ENCODE measurements around the gene SORBS1. TPM values are rescaled to one million over a fixed set of nuclear protein-coding genes. Genes with fewer than 3 reads are reported as not detected.
A peak's percentile ranks its signal among the peaks of the same experiment; 100 is the strongest.

Gene SORBS1
- total RNA-seq, 4 donors from 2014 or later = 21.5 to 65.8 (median 30.1) TPM

DNA sequence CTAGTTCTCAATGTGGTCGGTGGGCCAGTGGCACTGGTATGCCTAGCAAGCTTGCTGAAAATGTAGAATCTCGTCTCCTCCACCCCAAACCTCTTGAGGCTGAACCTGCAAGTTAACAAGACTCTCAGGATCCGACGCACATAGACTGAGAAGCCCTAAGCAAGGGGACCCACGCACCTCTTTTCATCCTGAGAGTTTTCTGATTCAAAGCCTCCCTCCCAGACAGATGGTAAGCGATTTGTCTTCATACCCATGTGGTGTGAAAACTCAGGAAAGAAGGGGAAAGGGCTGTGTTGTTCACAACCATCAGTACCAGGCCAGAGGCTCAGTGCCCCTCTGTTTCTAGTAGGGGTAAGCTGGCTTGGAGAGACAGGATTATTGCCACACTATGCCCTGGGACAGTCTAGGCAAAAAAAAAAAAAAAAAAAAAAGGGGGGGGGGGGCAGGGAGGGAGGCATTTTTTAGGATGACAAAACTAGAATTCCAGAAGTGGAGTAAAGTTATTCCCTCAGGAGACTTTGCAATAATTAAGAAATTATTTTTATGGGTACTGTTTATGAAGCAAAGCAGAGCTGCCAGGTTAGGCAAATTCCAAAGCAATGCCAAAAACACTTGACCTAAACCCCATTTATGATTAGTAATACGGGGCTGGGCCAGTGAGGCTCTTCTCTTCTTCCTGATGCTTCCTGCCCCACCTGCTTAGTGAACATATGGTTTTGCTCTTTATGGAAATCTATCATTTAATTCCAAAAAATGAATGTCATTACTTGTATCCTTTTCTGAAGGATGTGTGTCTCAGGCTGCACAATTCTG, 152.8 kb downstream of the SORBS1 start:
- H3K27ac ChIP-seq = peak overlapping the region in 2 of 3 donors; percentile 33 to 71
- intact Hi-C loops (cut with DNase I) = no loop called here

DNA sequence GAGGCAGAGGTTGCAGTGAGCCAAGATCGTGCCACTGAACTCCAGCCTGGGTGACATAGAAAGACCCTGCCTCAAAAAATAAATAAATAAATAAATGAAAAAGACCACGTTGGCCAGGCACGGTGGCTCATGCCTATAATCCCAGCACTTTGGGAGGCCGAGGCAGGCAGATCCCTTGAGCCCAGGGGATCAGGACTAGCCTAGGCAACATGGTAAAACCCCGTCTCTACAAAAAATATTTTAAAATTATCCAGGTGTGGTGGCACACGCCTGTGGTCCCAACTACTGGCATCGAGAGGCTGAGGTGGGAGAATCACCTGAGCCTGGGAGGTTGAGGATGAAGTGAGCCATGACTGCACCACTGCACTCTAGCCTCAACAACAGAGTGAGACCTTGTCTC, 153.6 kb downstream of the SORBS1 start:
- no peaks in the 10 kb centered on the region for H3K9me3 ChIP-seq
- no peak overlapping the region for H3K27ac ChIP-seq
- H3K4me1 ChIP-seq = peaks cover 27 to 29% of the 10 kb centered on the region in 2 donors
- 93 to 94% methylated on average over 7 of the region's 7 CpGs for WGBS, 2 donors
- H3K27me3 ChIP-seq = no peaks in the 10 kb centered on the region
- no peak for DNase-seq
- intact Hi-C loops (cut with DNase I) = no loop called here
- TF ChIP-seq, protein P1, sequence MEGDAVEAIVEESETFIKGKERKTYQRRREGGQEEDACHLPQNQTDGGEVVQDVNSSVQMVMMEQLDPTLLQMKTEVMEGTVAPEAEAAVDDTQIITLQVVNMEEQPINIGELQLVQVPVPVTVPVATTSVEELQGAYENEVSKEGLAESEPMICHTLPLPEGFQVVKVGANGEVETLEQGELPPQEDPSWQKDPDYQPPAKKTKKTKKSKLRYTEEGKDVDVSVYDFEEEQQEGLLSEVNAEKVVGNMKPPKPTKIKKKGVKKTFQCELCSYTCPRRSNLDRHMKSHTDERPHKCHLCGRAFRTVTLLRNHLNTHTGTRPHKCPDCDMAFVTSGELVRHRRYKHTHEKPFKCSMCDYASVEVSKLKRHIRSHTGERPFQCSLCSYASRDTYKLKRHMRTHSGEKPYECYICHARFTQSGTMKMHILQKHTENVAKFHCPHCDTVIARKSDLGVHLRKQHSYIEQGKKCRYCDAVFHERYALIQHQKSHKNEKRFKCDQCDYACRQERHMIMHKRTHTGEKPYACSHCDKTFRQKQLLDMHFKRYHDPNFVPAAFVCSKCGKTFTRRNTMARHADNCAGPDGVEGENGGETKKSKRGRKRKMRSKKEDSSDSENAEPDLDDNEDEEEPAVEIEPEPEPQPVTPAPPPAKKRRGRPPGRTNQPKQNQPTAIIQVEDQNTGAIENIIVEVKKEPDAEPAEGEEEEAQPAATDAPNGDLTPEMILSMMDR (IDR thresholded peaks at IDR 0.05) = no peak
- no peak for TF ChIP-seq POLR2A (IDR thresholded peaks at IDR 0.05)
- H3K4me3 ChIP-seq (replicated peaks in 1 of 3) = no peak overlapping the region
- no peaks in the 10 kb centered on the region for H3K36me3 ChIP-seq

More for the DNA sequence above, 152.8 kb downstream of the SORBS1 start:
- no peaks in the 10 kb centered on the region for H3K36me3 ChIP-seq
- no peaks in the 10 kb centered on the region for H3K9me3 ChIP-seq
- no peak overlapping the region for H3K4me3 ChIP-seq (replicated peaks in 1 of 3)
- 77 to 85% methylated on average over 7 of the region's 7 CpGs for WGBS, 2 donors
- H3K27me3 ChIP-seq = no peaks in the 10 kb centered on the region
- TF ChIP-seq, protein P1 (IDR thresholded peaks at IDR 0.05) = no peak
- TF ChIP-seq POLR2A (IDR thresholded peaks at IDR 0.05) = no peak
- no peak for DNase-seq
- peaks cover 27 to 29% of the 10 kb centered on the region in 2 donors for H3K4me1 ChIP-seq

GRCh38 chr10:95406651-95407280, 154.4 kb downstream of the SORBS1 start:
- no peak overlapping the region for H3K4me3 ChIP-seq (replicated peaks in 1 of 3)
- H3K4me1 ChIP-seq = peaks cover 27 to 29% of the 10 kb centered on the region in 2 donors

GRCh38 chr10:95405655-95406054, 155.5 kb downstream of the SORBS1 start:
- no peak for DNase-seq
- Histone ChIP-seq H3K4me1 (peaks cover 27 to 29% of the 10 kb centered on the region in 2 donors), H3K9me3 (no peaks in the 10 kb centered on the region), H3K27me3 (no peaks in the 10 kb centered on the region), H3K36me3 (no peaks in the 10 kb centered on the region), H3K27ac (no peak overlapping the region), H3K4me3 (replicated peaks in 1 of 3) (no peak overlapping the region)
- WGBS, 2 donors = 95 to 100% methylated on average over 2 of the region's 2 CpGs
- TF ChIP-seq POLR2A (IDR thresholded peaks at IDR 0.05) = no peak
- intact Hi-C loops (cut with DNase I) = no loop called here

More at GRCh38 chr10:95406651-95407280, 154.4 kb downstream of the SORBS1 start:
- DNase-seq = peak; percentile 12 to 56
- intact Hi-C loops (cut with DNase I) = no loop called here
- TF ChIP-seq, protein P1 (IDR thresholded peaks at IDR 0.05) = no peak
- TF ChIP-seq POLR2A (IDR thresholded peaks at IDR 0.05) = no peak
- no peaks in the 10 kb centered on the region for H3K9me3 ChIP-seq
- H3K36me3 ChIP-seq = no peaks in the 10 kb centered on the region
- WGBS, 2 donors = 79 to 82% methylated on average over 11 of the region's 11 CpGs
- H3K27me3 ChIP-seq = no peaks in the 10 kb centered on the region
- no peak overlapping the region for H3K27ac ChIP-seq

GRCh38 chr10:95404864-95405263, 156.3 kb downstream of the SORBS1 start:
- intact Hi-C loops (cut with DNase I) = no loop called here
- Histone ChIP-seq H3K36me3 (no peaks in the 10 kb centered on the region), H3K27me3 (no peaks in the 10 kb centered on the region), H3K4me1 (peaks cover 27 to 28% of the 10 kb centered on the region in 2 donors), H3K4me3 (replicated peaks in 1 of 3) (no peak overlapping the region), H3K27ac (no peak overlapping the region), H3K9me3 (no peaks in the 10 kb centered on the region)
- no peak for TF ChIP-seq POLR2A (IDR thresholded peaks at IDR 0.05)
- TF ChIP-seq, protein P1 (IDR thresholded peaks at IDR 0.05) = no peak
- no peak for DNase-seq
- 95 to 100% methylated on average over 1 of the region's 1 CpG for WGBS, 2 donors
